Adrenal gland (tissue), 5 donors: ENCODE measurements around the gene BCAT1.

ENCODE experiments used
- CTCF ChIP-seq, 6 experiments: fragments of 450-650 bp in 4 of 6; fragments of 200-600 bp in 2 of 6; sonication (generic) in 1 of 6; IDR thresholded peaks; 1 replicate in 5 of 6; 2 replicates in 1 of 6; pipeline versions ENCODE4 v1.5.1 to v1.8.0; 2016 to 2021; ENCODE audit warnings: antibody characterized with exemption in 6 of 6, mild to moderate bottlenecking in 2 of 6, moderate library complexity in 1 of 6
- POLR2A ChIP-seq, 2 donors: fragments of 450-650 bp; IDR thresholded peaks; one replicate each; pipeline ENCODE4 v1.6.1; 2017; ENCODE audit warnings: antibody characterized with exemption in 2 of 2, mild to moderate bottlenecking in 2 of 2, moderate library complexity in 1 of 2
- donor health status: DM: no; HTN: no; CAD: no.

- TF ChIP-seq CTCF (IDR thresholded peaks at IDR 0.05): no peak
- TF ChIP-seq POLR2A (IDR thresholded peaks at IDR 0.05): no peak
Observed at GRCh38 chr12:24769682-24770081, 179.2 kb downstream of the BCAT1 start.
